K562 (cell line): ENCODE results near the gene ZNF502. TPM values are rescaled to one million over a fixed set of nuclear protein-coding genes. Genes with fewer than 3 reads are reported as not detected.
A peak's percentile ranks its signal among the peaks of the same experiment; 100 is the strongest.

Source experiments
- ATF4 ChIP-seq: fragments of 450-650 bp; formaldehyde crosslinking; IDR thresholded peaks from 2 replicates; pipeline ENCODE4 v1.4.0; 2022; ENCODE audit warnings: mild to moderate bottlenecking, moderate library complexity
- CREM ChIP-seq: IDR thresholded peaks from 2 replicates; pipeline ENCODE4 v1.6.1; 2014; ENCODE audit warnings: antibody characterized with exemption, low read depth
- CXXC5 ChIP-seq: fragments of 250-450 bp; sonication (Bioruptor Pico); IDR thresholded peaks from 2 replicates; pipeline ENCODE4 v1.8.0; 2022; ENCODE audit warnings: inconsistent platforms, mild to moderate bottlenecking, moderate library complexity
- E2F6 ChIP-seq, 2 experiments: IDR thresholded peaks; 2 replicates each; pipeline ENCODE4 v1.6.1; 2011; ENCODE audit warnings: borderline replicate concordance in 1 of 2, control low read depth in 1 of 2, low read depth in 1 of 2, low read length in 1 of 2, mild to moderate bottlenecking in 1 of 2, mixed read lengths in 1 of 2, moderate library complexity in 1 of 2; ENCODE audit not compliant: insufficient read depth in 1 of 2, insufficient read length in 1 of 2, poor library complexity in 1 of 2, severe bottlenecking in 1 of 2; ENCODE audit errors: extremely low read depth in 1 of 2
- EHMT2 ChIP-seq: fragments of 450-650 bp; IDR thresholded peaks from 2 replicates; pipeline ENCODE4 v1.6.1; 2018; ENCODE audit warnings: antibody characterized with exemption
- GABPA ChIP-seq: fragments of 200-800 bp; sonication (Bioruptor generic); conservative IDR thresholded peaks from 2 replicates; pipeline ENCODE4 v1.6.1; 2016; ENCODE audit warnings: low read depth, missing genetic modification characterization, missing compliant biosample characterization
- HCFC1 ChIP-seq: IDR thresholded peaks from 2 replicates; pipeline ENCODE4 v1.6.1; 2012; ENCODE audit warnings: low read depth, low read length, improper control_type of control experiment
- KDM2B ChIP-seq: fragments of 250-450 bp; sonication (Bioruptor Pico); IDR thresholded peaks from 2 replicates; pipeline ENCODE4 v1.8.0; 2021; ENCODE audit warnings: mild to moderate bottlenecking, moderate library complexity
- PCBP1 ChIP-seq: fragments of 200-400 bp; formaldehyde crosslinking; IDR thresholded peaks from 2 replicates; pipeline ENCODE4 v1.6.1; 2018; ENCODE audit warnings: mild to moderate bottlenecking, low read depth, low read length; ENCODE audit not compliant: poor library complexity, severe bottlenecking
- ZNF175 ChIP-seq: fragments of 200-800 bp; sonication (Bioruptor generic); IDR thresholded peaks from 2 replicates; pipeline ENCODE4 v1.6.1; 2016; ENCODE audit warnings: low read depth, mild to moderate bottlenecking, missing genetic modification characterization, missing compliant biosample characterization
- ZNF316 ChIP-seq: fragments of 450-650 bp; IDR thresholded peaks from 2 replicates; pipeline ENCODE4 v1.6.1; 2016
- polyA plus RNA-seq, 8 experiments: library from polyadenylated mRNA; depleted of rRNA in 4 of 8; stranded (reverse) in 5 of 8; unstranded in 3 of 8; fragments of >200 nt; fragmentation: Nextera tagmentation in 2 of 8; fragmentation: Illumina TruSeq in 1 of 8; extraction: Ambion mirVana in 2 of 8; extraction: Trizol in 1 of 8; gene quantifications; 2 replicates each; pipeline versions ENCODE4 v1.2.1 to v1.2.3, GENCODE V29; 2011 to 2014; ENCODE audit warnings: inconsistent platforms in 1 of 8, missing spikeins in 1 of 8
- total RNA-seq, 7 experiments: library from RNA; depleted of rRNA in 6 of 7; stranded (reverse); fragments of >200 nt in 6 of 7; fragmentation: Illumina TruSeq in 2 of 7; extraction: Trizol in 2 of 7; gene quantifications; 2 replicates each; pipeline versions ENCODE4 v1.2.1 to v1.2.3, GENCODE V29; 2011 to 2021; ENCODE audit warnings: low replicate concordance in 1 of 7
- TF ChIP-seq, protein P1 (sequence below), 2 experiments: fragments of 450-650 bp in 1 of 2; sonication (generic) in 1 of 2; formaldehyde crosslinking in 1 of 2; IDR thresholded peaks; 2 replicates each; pipeline versions ENCODE4 v1.7.1 to v1.9.0; 2016 to 2022; ENCODE audit warnings: inconsistent platforms in 1 of 2, mild to moderate bottlenecking in 1 of 2, missing genetic modification reagents in 1 of 2
- TF ChIP-seq, protein P2 (sequence below), 3 experiments: IDR thresholded peaks in 2 of 3; conservative IDR thresholded peaks in 1 of 3; 2 replicates each; pipeline ENCODE4 v1.5.1; 2011 to 2012; ENCODE audit warnings: low read length in 3 of 3, mild to moderate bottlenecking in 3 of 3, control low read depth in 2 of 3, improper control_type of control experiment in 1 of 3, inconsistent platforms in 1 of 3, low read depth in 1 of 3, mixed read lengths in 1 of 3, moderate library complexity in 1 of 3; ENCODE audit not compliant: insufficient read depth in 2 of 3

Gene ZNF502
- total and polyA plus RNA-seq, 9 of the 15 experiments (the other 6 are each of a cell fraction or from before 2014, with no cell fraction given): 0.38 to 0.98 (median 0.67) TPM

DNA sequence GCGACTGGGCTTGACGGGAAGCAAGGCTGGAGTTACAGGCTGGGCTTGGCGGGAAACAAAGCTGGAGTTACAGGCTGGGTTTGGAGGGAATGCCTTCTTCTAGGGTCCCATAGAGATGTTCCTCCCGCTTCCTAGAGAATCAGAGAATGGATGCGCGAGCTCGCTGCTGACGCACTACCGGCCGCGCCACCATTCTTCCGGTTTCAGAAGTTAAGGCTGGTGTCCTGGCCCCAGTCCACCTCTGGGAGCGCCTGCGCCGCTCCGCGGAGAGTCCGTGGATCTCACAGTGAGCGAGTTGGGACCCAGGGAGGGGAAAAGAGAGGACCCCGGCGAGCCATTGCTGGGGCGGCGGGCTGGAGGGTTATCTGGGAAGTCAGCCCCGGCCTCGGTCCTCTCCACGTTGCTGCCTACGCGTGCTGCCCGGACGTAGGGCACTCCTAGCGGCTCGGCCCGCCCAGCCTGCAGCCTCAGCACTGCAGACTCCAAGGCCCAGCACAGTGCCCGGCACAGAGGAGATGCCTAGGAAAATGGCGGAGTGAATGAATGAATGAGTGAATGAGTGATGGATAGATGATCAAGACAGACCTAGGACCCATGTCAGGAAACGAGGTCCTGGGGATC lies at the start of gene ZNF502 (continued):
- no peak for TF ChIP-seq PCBP1
- no peak for TF ChIP-seq ZNF175
- TF ChIP-seq CREM: peak; percentile 97
- peak in 1 of 2 experiments; percentile 6 for TF ChIP-seq E2F6 (IDR thresholded peaks at IDR 0.05; ENCODE audit: borderline replicate concordance in 1 of 2, extremely low read depth in 1 of 2, insufficient read depth in 1 of 2, insufficient read length in 1 of 2, low read depth in 1 of 2, low read length in 1 of 2, poor library complexity in 1 of 2, severe bottlenecking in 1 of 2)
- no peak for TF ChIP-seq ZNF316
- peak; percentile 92 for TF ChIP-seq GABPA (tag)
- TF ChIP-seq, protein P1, sequence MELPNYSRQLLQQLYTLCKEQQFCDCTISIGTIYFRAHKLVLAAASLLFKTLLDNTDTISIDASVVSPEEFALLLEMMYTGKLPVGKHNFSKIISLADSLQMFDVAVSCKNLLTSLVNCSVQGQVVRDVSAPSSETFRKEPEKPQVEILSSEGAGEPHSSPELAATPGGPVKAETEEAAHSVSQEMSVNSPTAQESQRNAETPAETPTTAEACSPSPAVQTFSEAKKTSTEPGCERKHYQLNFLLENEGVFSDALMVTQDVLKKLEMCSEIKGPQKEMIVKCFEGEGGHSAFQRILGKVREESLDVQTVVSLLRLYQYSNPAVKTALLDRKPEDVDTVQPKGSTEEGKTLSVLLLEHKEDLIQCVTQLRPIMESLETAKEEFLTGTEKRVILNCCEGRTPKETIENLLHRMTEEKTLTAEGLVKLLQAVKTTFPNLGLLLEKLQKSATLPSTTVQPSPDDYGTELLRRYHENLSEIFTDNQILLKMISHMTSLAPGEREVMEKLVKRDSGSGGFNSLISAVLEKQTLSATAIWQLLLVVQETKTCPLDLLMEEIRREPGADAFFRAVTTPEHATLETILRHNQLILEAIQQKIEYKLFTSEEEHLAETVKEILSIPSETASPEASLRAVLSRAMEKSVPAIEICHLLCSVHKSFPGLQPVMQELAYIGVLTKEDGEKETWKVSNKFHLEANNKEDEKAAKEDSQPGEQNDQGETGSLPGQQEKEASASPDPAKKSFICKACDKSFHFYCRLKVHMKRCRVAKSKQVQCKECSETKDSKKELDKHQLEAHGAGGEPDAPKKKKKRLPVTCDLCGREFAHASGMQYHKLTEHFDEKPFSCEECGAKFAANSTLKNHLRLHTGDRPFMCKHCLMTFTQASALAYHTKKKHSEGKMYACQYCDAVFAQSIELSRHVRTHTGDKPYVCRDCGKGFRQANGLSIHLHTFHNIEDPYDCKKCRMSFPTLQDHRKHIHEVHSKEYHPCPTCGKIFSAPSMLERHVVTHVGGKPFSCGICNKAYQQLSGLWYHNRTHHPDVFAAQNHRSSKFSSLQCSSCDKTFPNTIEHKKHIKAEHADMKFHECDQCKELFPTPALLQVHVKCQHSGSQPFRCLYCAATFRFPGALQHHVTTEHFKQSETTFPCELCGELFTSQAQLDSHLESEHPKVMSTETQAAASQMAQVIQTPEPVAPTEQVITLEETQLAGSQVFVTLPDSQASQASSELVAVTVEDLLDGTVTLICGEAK (IDR thresholded peaks at IDR 0.05): peak; percentile 93
- TF ChIP-seq, protein P1 (CRISPR knock-in tag; IDR thresholded peaks at IDR 0.05): no peak
- peak; percentile 79 for TF ChIP-seq CXXC5 (CRISPR knock-in tag)
- TF ChIP-seq, protein P2, sequence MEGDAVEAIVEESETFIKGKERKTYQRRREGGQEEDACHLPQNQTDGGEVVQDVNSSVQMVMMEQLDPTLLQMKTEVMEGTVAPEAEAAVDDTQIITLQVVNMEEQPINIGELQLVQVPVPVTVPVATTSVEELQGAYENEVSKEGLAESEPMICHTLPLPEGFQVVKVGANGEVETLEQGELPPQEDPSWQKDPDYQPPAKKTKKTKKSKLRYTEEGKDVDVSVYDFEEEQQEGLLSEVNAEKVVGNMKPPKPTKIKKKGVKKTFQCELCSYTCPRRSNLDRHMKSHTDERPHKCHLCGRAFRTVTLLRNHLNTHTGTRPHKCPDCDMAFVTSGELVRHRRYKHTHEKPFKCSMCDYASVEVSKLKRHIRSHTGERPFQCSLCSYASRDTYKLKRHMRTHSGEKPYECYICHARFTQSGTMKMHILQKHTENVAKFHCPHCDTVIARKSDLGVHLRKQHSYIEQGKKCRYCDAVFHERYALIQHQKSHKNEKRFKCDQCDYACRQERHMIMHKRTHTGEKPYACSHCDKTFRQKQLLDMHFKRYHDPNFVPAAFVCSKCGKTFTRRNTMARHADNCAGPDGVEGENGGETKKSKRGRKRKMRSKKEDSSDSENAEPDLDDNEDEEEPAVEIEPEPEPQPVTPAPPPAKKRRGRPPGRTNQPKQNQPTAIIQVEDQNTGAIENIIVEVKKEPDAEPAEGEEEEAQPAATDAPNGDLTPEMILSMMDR (IDR thresholded peaks at IDR 0.05 in 2 of 3, conservative IDR thresholded peaks at IDR 0.05 in 1 of 3; ENCODE audit: insufficient read depth in 2 of 3, low read depth in 1 of 3, low read length in 3 of 3): peak; percentile 30 to 44 (median 34); a peak in 5 of 6 replicates
- TF ChIP-seq HCFC1: peak; percentile 75
- TF ChIP-seq KDM2B (CRISPR knock-in tag): no peak
- TF ChIP-seq ATF4 (CRISPR knock-in tag): no peak
- peak; percentile 90 for TF ChIP-seq EHMT2
